CD4-positive, CD25-positive, alpha-beta regulatory T cell (primary cell): ENCODE measurements around the gene KLF9. TPM values are rescaled to one million over a fixed set of nuclear protein-coding genes. Genes with fewer than 3 reads are reported as not detected.

Source experiments
- ATAC-seq, 2 donors: fragments of 150-1000 bp; cut with Tn5 transposase; one replicate each; pipeline ENCODE4 v1.10.0; 2021; ENCODE audit warnings: low read depth in 2 of 2, moderate number of reproducible peaks in 2 of 2, moderate library complexity in 1 of 2
- DNase-seq, 3 donors: peaks; one replicate each; pipeline versions ENCODE4 v3.0.0 to v3.0.0-alpha.2; 2012 to 2022; ENCODE audit warnings: mixed read lengths in 1 of 3
- H3K27ac ChIP-seq: one replicate; pipeline ENCODE4 v1.7.0; 2013; ENCODE audit warnings: mild to moderate bottlenecking, low read length; ENCODE audit not compliant: insufficient read depth, poor library complexity, severe bottlenecking
- H3K27me3 ChIP-seq: one replicate; pipeline ENCODE4 v1.7.0; 2013; ENCODE audit warnings: low read length; ENCODE audit not compliant: control insufficient read depth, insufficient read depth
- H3K36me3 ChIP-seq: one replicate; pipeline ENCODE4 v1.7.0; 2013; ENCODE audit warnings: mild to moderate bottlenecking, low read length, moderate library complexity; ENCODE audit not compliant: control insufficient read depth, insufficient read depth
- H3K4me1 ChIP-seq: 2 replicates; pipeline ENCODE4 v1.7.0; 2013; ENCODE audit warnings: mild to moderate bottlenecking, low read length; ENCODE audit not compliant: insufficient read depth, control insufficient read depth, poor library complexity, severe bottlenecking
- H3K4me3 ChIP-seq: one replicate; pipeline ENCODE4 v1.7.0; 2013; ENCODE audit warnings: low read depth, mild to moderate bottlenecking, low read length, moderate library complexity
- H3K9me3 ChIP-seq, 2 experiments: 1 replicate in 1 of 2; 2 replicates in 1 of 2; pipeline ENCODE4 v1.7.0; 2013; ENCODE audit warnings: low read length in 2 of 2, mild to moderate bottlenecking in 1 of 2, moderate library complexity in 1 of 2; ENCODE audit not compliant: control insufficient read depth in 2 of 2
- H3K27ac Mint-ChIP-seq, 3 donors: one replicate each; pipeline ENCODE4 v1.8.0; 2020 to 2022; ENCODE audit warnings: mild to moderate bottlenecking in 3 of 3, mixed read lengths in 3 of 3, moderate library complexity in 2 of 3
- H3K27me3 Mint-ChIP-seq: one replicate; pipeline ENCODE4 v1.8.0; 2022; ENCODE audit warnings: mild to moderate bottlenecking, mixed read lengths
- H3K36me3 Mint-ChIP-seq: one replicate; pipeline ENCODE4 v1.8.0; 2020; ENCODE audit warnings: mixed read lengths
- H3K4me1 Mint-ChIP-seq, 4 donors: one replicate each; pipeline ENCODE4 v1.8.0; 2020 to 2022; ENCODE audit warnings: mixed read lengths in 4 of 4, mild to moderate bottlenecking in 1 of 4
- H3K4me3 Mint-ChIP-seq, 4 donors: one replicate each; pipeline ENCODE4 v1.8.0; 2020 to 2022; ENCODE audit warnings: mild to moderate bottlenecking in 4 of 4, mixed read lengths in 4 of 4, moderate library complexity in 3 of 4
- H3K9me3 Mint-ChIP-seq, 7 donors: one replicate each; pipeline ENCODE4 v1.8.0; 2020 to 2022; ENCODE audit warnings: mixed read lengths in 7 of 7, mild to moderate bottlenecking in 3 of 7, moderate library complexity in 2 of 7
- polyA plus RNA-seq, 4 donors: library from polyadenylated mRNA; unstranded; fragments of 300-500 nt; fragmentation: Illumina TruSeq; gene quantifications; one replicate each; pipeline ENCODE4 v1.2.3, GENCODE V29; 2021
- total RNA-seq: library from RNA; stranded (reverse); gene quantifications from one replicate; pipeline ENCODE4 v1.2.3, GENCODE V29; 2022

KLF9 gene
- total and polyA plus RNA-seq, 5 donors from 2014 or later: 1.4 to 86.7 (median 3.6) TPM

DNA sequence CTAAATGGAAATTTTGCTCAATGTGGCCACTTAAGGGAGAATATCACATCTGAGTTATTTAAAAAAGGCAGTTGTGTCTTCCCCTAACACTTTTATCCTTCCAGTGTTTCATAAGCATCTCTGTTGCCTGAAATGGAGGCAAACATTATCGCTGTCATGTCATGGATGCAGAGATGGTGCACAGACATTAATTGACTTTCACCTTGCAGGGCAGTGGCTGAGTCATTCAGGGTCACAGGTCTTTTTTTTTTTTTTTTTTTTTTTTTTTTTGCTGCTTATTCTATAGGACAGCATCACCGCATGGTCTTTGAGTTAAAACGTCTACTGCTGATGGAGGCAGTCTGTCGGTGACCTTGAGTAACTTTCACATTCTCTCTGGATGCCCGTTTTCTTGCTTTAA is 36.3 kb upstream of the KLF9 start:
- no peaks in the 10 kb centered on the region for H3K9me3 ChIP-seq
- no peak overlapping the region for H3K27ac ChIP-seq
- DNase-seq: no peak
- Mint-ChIP-seq H3K4me3 (no peak overlapping the region), H3K27me3 (peaks cover 18% of the 10 kb centered on the region), H3K9me3 (peaks cover 0 to 4% (median 0%) of the 10 kb centered on the region in 7 donors), H3K4me1 (peaks cover 0 to 6% (median 0%) of the 10 kb centered on the region in 4 donors), H3K36me3 (no peaks in the 10 kb centered on the region), H3K27ac (no peak overlapping the region)
- no peak for ATAC-seq
- H3K4me3 ChIP-seq: no peak overlapping the region
- no peaks in the 10 kb centered on the region for H3K36me3 ChIP-seq
- H3K27me3 ChIP-seq: no peaks in the 10 kb centered on the region
- H3K4me1 ChIP-seq: no peaks in the 10 kb centered on the region

DNA sequence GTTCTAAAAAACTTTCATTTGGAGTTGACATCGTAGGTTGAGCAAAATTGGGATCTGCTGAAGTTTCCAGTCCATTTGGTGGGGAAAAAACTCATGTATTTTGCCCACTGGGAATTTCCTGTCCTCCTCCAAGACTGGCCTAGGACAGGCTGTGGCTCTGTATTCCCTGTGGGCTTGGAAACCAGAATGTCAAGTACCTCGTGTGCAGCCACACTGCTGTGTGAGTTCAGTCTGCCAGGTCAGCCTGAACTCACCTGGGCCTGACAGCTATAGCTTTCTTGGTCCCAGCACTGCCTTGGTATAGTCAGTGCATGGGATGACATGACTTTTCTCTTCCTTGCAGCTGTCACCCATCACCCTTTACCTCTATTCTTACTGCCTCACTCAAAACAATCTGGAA is 35.0 kb upstream of the KLF9 start:
- no peak overlapping the region for H3K27ac Mint-ChIP-seq
- peaks cover 0 to 3% (median 0%) of the 10 kb centered on the region in 7 donors for H3K9me3 Mint-ChIP-seq
- H3K36me3 ChIP-seq: no peaks in the 10 kb centered on the region
- no peak overlapping the region for H3K4me3 ChIP-seq
- peaks cover 26% of the 10 kb centered on the region for H3K27me3 Mint-ChIP-seq
- no peaks in the 10 kb centered on the region for H3K27me3 ChIP-seq
- no peak for DNase-seq
- H3K4me1 ChIP-seq: no peaks in the 10 kb centered on the region
- ATAC-seq: no peak
- H3K4me3 Mint-ChIP-seq: no peak overlapping the region
- peaks cover 0 to 6% (median 0%) of the 10 kb centered on the region in 4 donors for H3K4me1 Mint-ChIP-seq
- H3K9me3 ChIP-seq: no peaks in the 10 kb centered on the region
- no peaks in the 10 kb centered on the region for H3K36me3 Mint-ChIP-seq
- H3K27ac ChIP-seq: no peak overlapping the region

DNA sequence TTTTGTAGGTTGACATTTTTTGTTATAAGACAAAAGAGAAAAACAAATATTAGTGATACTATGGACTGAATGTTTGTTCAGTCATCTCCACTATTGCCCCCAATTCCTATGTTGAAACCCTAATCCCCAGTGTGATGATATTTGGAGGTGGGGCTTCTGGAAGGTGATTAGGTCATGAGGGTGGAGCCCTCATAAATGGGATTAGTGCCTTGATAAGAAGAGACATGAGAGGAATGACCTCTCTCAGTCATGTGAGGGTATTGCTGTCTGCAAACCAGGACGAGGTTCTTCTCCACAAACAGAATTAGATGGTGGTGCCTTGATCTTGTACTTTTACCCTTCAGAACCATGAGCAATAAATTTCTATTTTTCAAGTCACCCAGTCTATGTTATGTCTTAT is 34.5 kb upstream of the KLF9 start:
- Mint-ChIP-seq H3K36me3 (no peaks in the 10 kb centered on the region), H3K27ac (no peak overlapping the region), H3K4me1 (peaks cover 0 to 6% (median 0%) of the 10 kb centered on the region in 4 donors), H3K4me3 (no peak overlapping the region), H3K9me3 (peaks cover 0 to 3% (median 0%) of the 10 kb centered on the region in 7 donors), H3K27me3 (peaks cover 27% of the 10 kb centered on the region)
- Histone ChIP-seq H3K27me3 (no peaks in the 10 kb centered on the region), H3K4me1 (no peaks in the 10 kb centered on the region), H3K9me3 (no peaks in the 10 kb centered on the region), H3K4me3 (no peak overlapping the region), H3K36me3 (no peaks in the 10 kb centered on the region), H3K27ac (no peak overlapping the region)
- ATAC-seq (no peak), DNase-seq (no peak)

DNA sequence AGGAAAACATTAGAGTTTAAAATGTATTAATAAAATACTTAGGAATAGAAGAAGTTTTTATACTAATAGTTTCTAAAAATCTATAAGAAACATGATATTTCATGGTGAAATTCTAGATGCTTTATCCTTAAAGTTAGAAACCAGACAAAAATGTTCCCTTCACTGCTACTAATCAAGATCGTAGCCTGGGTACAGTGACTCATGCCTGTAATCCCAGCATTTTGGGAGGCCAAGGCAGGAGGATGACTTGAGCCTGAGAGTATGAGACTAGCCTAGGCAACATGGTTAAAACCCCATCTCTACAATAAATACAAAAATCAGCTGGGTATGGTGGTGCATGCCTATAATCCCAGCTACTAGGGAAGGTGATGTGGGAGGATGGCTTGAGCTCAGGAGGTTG is 30.4 kb upstream of the KLF9 start:
- Mint-ChIP-seq H3K9me3 (peaks cover 0 to 3% (median 0%) of the 10 kb centered on the region in 7 donors), H3K27me3 (peaks cover 30% of the 10 kb centered on the region), H3K27ac (no peak overlapping the region), H3K4me1 (peaks cover 0 to 4% (median 0%) of the 10 kb centered on the region in 4 donors), H3K4me3 (no peak overlapping the region), H3K36me3 (no peaks in the 10 kb centered on the region)
- Histone ChIP-seq H3K27me3 (peaks cover 1% of the 10 kb centered on the region), H3K27ac (no peak overlapping the region), H3K4me1 (no peaks in the 10 kb centered on the region), H3K4me3 (no peak overlapping the region), H3K36me3 (no peaks in the 10 kb centered on the region), H3K9me3 (no peaks in the 10 kb centered on the region)
- DNase-seq (no peak), ATAC-seq (no peak)

DNA sequence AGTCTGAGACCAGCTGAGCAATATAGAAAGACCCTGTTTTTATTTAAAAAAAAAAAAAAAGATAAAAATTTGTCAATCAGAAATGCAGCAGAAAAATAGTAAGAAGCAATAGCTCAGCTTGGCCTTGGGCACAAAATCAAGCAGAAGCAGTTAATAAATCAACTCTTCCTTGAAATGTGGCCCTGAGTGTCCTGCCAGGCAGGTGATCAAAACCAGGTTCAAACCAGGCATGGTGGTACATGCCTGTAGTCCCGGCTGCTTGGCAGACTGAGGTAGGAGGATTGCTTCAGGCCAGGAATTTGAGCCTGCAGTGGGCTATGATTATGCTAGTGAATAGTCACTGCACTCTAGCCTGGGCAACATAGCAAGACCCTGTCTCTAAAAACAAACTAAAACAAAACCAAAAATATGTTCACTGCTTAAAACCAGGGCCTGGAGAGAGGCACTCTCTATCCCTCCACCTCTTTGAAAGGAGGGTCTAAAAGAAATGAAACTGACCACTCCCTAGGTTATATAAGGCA is 27.9 kb upstream of the KLF9 start:
- Histone ChIP-seq H3K36me3 (no peaks in the 10 kb centered on the region), H3K4me1 (no peaks in the 10 kb centered on the region), H3K27ac (no peak overlapping the region), H3K9me3 (no peaks in the 10 kb centered on the region), H3K27me3 (peaks cover 1% of the 10 kb centered on the region), H3K4me3 (no peak overlapping the region)
- ATAC-seq: no peak
- Mint-ChIP-seq H3K9me3 (peaks cover 0 to 2% (median 0%) of the 10 kb centered on the region in 7 donors), H3K36me3 (no peaks in the 10 kb centered on the region), H3K4me1 (peaks cover 0 to 6% (median 2%) of the 10 kb centered on the region in 4 donors), H3K4me3 (no peak overlapping the region), H3K27me3 (peaks cover 25% of the 10 kb centered on the region), H3K27ac (peak overlapping the region in 1 of 3 donors; percentile 26)
- no peak for DNase-seq

DNA sequence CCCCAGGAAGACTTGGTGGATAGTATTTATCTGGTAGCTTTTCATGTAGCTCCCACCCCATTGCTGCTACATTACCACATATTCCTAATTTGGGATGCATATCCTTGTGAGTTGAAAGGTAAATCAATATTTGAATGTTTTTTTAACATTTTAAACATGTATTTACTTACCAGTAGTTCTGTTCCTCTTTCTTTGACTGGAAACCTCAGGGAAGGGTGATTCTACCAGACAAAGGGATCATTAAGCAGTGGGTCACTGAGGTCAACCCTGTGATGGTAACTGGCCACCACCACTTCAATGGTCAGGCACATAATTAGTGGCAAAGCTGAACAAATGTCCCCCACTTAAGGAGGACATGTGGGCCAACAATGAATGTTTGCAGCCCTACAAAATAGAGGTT is 27.2 kb upstream of the KLF9 start:
- H3K4me1 Mint-ChIP-seq: peaks cover 0 to 6% (median 2%) of the 10 kb centered on the region in 4 donors
- no peak overlapping the region for H3K4me3 Mint-ChIP-seq
- Histone ChIP-seq H3K9me3 (no peaks in the 10 kb centered on the region), H3K27me3 (peaks cover 1% of the 10 kb centered on the region), H3K36me3 (no peaks in the 10 kb centered on the region), H3K27ac (no peak overlapping the region), H3K4me3 (no peak overlapping the region), H3K4me1 (no peaks in the 10 kb centered on the region)
- peaks cover 25% of the 10 kb centered on the region for H3K27me3 Mint-ChIP-seq
- no peak overlapping the region for H3K27ac Mint-ChIP-seq
- H3K36me3 Mint-ChIP-seq: no peaks in the 10 kb centered on the region
- ATAC-seq (no peak), DNase-seq (no peak)
- peaks cover 0 to 2% (median 0%) of the 10 kb centered on the region in 7 donors for H3K9me3 Mint-ChIP-seq

DNA sequence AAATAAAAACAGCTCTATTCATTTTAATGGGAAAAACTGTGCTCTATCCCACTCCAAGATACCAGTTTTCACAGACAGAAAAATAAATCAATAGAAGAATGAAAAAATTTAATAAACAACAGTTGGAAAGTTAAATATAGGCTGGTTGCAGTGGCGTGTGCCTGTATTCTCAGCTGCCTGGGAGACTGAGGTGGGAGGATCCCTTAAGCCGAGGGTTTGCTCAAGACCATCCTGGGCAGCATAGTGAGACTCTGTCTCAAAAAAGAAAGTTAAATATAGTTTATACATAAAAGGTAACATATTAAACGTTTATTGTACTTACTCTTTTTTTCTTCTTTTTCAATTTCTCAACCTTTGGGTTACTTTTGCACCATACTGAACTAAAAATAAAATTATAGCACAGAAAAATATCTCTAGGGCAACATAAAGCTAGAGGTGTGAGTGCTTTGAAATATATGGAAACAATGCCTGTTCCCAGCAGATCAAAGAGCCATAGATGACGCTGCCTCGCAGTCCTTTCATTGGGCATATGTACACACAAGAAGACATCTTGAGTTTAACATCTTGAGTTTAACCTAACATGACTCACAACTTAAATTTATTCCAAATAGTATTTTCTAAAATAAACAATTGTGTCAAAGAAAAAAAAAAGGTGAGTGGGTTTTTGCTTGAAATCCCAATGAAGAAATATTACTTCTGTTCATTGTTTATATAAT is 25.7 kb upstream of the KLF9 start:
- Histone ChIP-seq H3K4me1 (no peaks in the 10 kb centered on the region), H3K27me3 (peaks cover 1% of the 10 kb centered on the region), H3K9me3 (no peaks in the 10 kb centered on the region), H3K4me3 (no peak overlapping the region), H3K36me3 (no peaks in the 10 kb centered on the region), H3K27ac (no peak overlapping the region)
- Mint-ChIP-seq H3K4me3 (no peak overlapping the region), H3K4me1 (peaks cover 0 to 6% (median 2%) of the 10 kb centered on the region in 4 donors), H3K27me3 (peaks cover 24% of the 10 kb centered on the region), H3K9me3 (peaks cover 0 to 2% (median 0%) of the 10 kb centered on the region in 7 donors), H3K27ac (no peak overlapping the region), H3K36me3 (no peaks in the 10 kb centered on the region)
- DNase-seq (no peak), ATAC-seq (no peak)
